Esophagus squamous epithelium (tissue), 5 donors: ENCODE results near the gene PBRM1. TPM values are rescaled to one million over a fixed set of nuclear protein-coding genes. Genes with fewer than 3 reads are reported as not detected.

Experiments
- DNase-seq: peaks from one replicate; lab custom pipeline; 2025; lab: John Stamatoyannopoulos, UW
- H3K27ac ChIP-seq, 4 donors: fragments of 200-600 bp; sonication (generic); one replicate each; pipeline ENCODE4 v1.5.1; 2016 to 2019; ENCODE audit warnings: mild to moderate bottlenecking in 1 of 4
- H3K27me3 ChIP-seq, 4 donors: fragments of 200-600 bp; sonication (generic); 1 replicate in 3 of 4; 2 replicates in 1 of 4; pipeline versions ENCODE4 v1.5.1 to v1.6.0; 2017 to 2021; ENCODE audit warnings: antibody characterized with exemption in 1 of 4
- H3K36me3 ChIP-seq, 3 donors: fragments of 200-600 bp; sonication (generic); one replicate each; pipeline ENCODE4 v1.5.1; 2016 to 2019
- H3K4me1 ChIP-seq, 3 donors: fragments of 200-600 bp; sonication (generic); one replicate each; pipeline ENCODE4 v1.5.1; 2017 to 2019
- H3K4me3 ChIP-seq, 4 donors: fragments of 200-600 bp; sonication (generic); 1 replicate in 3 of 4; 2 replicates in 1 of 4; pipeline ENCODE4 v1.5.1; 2016 to 2019; ENCODE audit warnings: mild to moderate bottlenecking in 2 of 4, moderate library complexity in 1 of 4
- H3K9me3 ChIP-seq, 3 donors: fragments of 200-600 bp; sonication (generic); one replicate each; pipeline ENCODE4 v1.5.1; 2016 to 2019
- POLR2A ChIP-seq, 4 donors: fragments of 450-650 bp; IDR thresholded peaks; one replicate each; pipeline ENCODE4 v1.6.1; 2017; ENCODE audit warnings: antibody characterized with exemption in 4 of 4, mild to moderate bottlenecking in 4 of 4, moderate library complexity in 3 of 4
- WGBS, 2 donors: methylation state at CpG; one replicate each; pipeline ENCODE4 v1.1.5; 2018; 5-methylcytosine and 5-hydroxymethylcytosine counted together
- intact Hi-C: fragments of 100-400 bp; cut with DNase I; formaldehyde crosslinking; loops from one replicate; pipeline ENCODE4 v1.15.0; 2022
- total RNA-seq, 4 donors: library from RNA; depleted of rRNA; stranded (reverse); fragments of >200 nt; gene quantifications; one replicate each; pipeline ENCODE4 v1.1.0, GENCODE V29; 2016
- TF ChIP-seq, protein P1 (sequence below), 6 experiments: fragments of 450-650 bp in 4 of 6; fragments of 200-600 bp in 2 of 6; sonication (generic) in 2 of 6; IDR thresholded peaks; one replicate each; pipeline ENCODE4 v1.5.1; 2016 to 2019; ENCODE audit warnings: antibody characterized with exemption in 6 of 6, mild to moderate bottlenecking in 4 of 6, moderate library complexity in 4 of 6
- donor health status: DM: yes; HTN: yes; CAD: no.

PBRM1 gene
- total RNA-seq, 4 donors from 2014 or later: 34.0 to 76.4 (median 63.7) TPM

- Histone ChIP-seq H3K27ac (no peak overlapping the region), H3K4me3 (no peak overlapping the region), H3K27me3 (no peaks in the 10 kb centered on the region), H3K4me1 (no peaks in the 10 kb centered on the region), H3K9me3 (peaks cover 0 to 8% (median 0%) of the 10 kb centered on the region in 3 donors), H3K36me3 (peaks cover 10 to 94% (median 13%) of the 10 kb centered on the region in 3 donors)
- no peak for TF ChIP-seq POLR2A (IDR thresholded peaks at IDR 0.05)
- no peak for DNase-seq
- intact Hi-C loops: no loop called here
These were observed 85.5 kb downstream of the PBRM1 start for GRCh38 chr3:52600258-52600657.

GRCh38 chr3:52596658-52597265 is 89.0 kb downstream of the PBRM1 start:
- Histone ChIP-seq H3K27me3 (no peaks in the 10 kb centered on the region), H3K36me3 (peaks cover 5 to 69% (median 14%) of the 10 kb centered on the region in 3 donors), H3K4me1 (no peaks in the 10 kb centered on the region), H3K4me3 (no peak overlapping the region), H3K9me3 (peaks cover 0 to 8% (median 0%) of the 10 kb centered on the region in 3 donors), H3K27ac (no peak overlapping the region)
- WGBS, 2 donors: 100% methylated on average over 3 of the region's 4 CpGs
- TF ChIP-seq, protein P1, sequence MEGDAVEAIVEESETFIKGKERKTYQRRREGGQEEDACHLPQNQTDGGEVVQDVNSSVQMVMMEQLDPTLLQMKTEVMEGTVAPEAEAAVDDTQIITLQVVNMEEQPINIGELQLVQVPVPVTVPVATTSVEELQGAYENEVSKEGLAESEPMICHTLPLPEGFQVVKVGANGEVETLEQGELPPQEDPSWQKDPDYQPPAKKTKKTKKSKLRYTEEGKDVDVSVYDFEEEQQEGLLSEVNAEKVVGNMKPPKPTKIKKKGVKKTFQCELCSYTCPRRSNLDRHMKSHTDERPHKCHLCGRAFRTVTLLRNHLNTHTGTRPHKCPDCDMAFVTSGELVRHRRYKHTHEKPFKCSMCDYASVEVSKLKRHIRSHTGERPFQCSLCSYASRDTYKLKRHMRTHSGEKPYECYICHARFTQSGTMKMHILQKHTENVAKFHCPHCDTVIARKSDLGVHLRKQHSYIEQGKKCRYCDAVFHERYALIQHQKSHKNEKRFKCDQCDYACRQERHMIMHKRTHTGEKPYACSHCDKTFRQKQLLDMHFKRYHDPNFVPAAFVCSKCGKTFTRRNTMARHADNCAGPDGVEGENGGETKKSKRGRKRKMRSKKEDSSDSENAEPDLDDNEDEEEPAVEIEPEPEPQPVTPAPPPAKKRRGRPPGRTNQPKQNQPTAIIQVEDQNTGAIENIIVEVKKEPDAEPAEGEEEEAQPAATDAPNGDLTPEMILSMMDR (IDR thresholded peaks at IDR 0.05): no peak
- TF ChIP-seq POLR2A (IDR thresholded peaks at IDR 0.05): no peak
- intact Hi-C loops: no loop called here
- DNase-seq: no peak

DNA sequence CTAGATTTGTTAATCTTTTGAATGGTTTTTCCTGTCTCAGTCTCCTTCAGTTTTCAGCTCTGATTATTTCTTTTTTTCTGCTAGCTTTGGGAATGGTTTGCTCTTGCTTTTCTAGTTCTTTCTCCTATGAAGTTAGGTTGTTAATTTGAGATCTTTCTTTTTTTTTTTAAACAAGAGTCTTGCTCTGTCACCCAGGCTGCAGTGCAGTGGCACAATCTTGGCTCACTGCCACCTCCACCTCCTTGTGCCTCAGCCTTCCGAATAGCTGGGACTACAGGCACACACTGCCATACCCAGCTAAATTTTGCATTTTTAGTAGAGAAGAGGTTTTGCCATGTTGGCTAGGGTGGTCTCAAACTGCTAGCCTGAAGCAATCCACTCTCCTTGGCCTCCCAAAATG is 92.6 kb downstream of the PBRM1 start:
- 77 to 89% methylated on average over 1 of the region's 1 CpG for WGBS, 2 donors

DNA sequence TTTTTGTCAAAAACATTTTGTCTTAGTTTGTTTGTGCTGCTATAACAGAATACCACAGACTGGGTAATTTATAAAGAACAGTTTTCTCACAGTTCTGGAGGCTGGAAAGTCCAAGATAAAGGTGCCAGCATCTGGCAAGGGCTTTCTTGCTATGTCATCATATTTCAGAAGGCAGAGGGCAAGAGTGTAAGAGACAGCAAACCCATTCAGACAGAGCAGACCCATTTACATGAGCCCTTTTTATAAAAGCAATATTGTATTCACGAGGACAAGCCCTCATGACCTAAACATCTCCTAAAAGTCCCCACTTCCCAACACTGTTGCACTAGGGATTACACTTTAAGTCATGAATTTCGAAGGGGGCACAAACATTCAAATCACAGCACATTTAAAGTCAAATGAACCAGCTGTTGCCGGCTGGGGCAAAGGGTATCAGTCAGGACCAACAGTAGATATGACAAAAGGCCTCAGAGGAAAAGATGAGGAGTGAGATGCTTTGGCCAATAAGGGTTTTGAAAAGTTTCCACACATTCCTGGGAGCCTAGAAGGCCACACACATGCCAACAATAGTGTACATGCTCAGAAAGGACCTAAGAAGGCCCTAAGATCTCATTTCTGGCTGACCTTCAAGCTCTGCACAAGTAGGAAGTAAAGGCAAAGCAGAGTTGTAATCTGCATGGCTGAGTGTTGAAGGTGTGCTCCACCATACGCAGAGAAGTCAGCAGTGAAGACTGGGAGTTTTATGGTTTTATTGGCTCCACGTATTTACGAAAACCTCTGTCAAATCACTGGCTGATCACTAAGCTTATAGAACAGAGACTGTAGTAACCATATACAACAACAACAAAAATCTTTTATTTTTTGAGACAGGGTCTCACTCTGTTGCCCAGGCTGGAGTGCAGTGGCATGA is 111.4 kb downstream of the PBRM1 start:
- H3K27me3 ChIP-seq: no peaks in the 10 kb centered on the region
- no peak for DNase-seq
- H3K4me3 ChIP-seq: no peak overlapping the region
- H3K36me3 ChIP-seq: peaks cover 0 to 81% (median 14%) of the 10 kb centered on the region in 3 donors
- TF ChIP-seq, protein P1 (IDR thresholded peaks at IDR 0.05): no peak
- TF ChIP-seq POLR2A (IDR thresholded peaks at IDR 0.05): no peak
- WGBS, 2 donors: 91 to 94% methylated on average over 6 of the region's 6 CpGs
- no peaks in the 10 kb centered on the region for H3K9me3 ChIP-seq
- no peaks in the 10 kb centered on the region for H3K4me1 ChIP-seq
- intact Hi-C loops: no loop called here
- H3K27ac ChIP-seq: no peak overlapping the region

More for the DNA sequence above, 92.6 kb downstream of the PBRM1 start:
- no peak for DNase-seq
- intact Hi-C loops: no loop called here
- Histone ChIP-seq H3K27ac (no peak overlapping the region), H3K4me1 (no peaks in the 10 kb centered on the region), H3K36me3 (peaks cover 0 to 52% (median 13%) of the 10 kb centered on the region in 3 donors), H3K4me3 (no peak overlapping the region), H3K9me3 (no peaks in the 10 kb centered on the region), H3K27me3 (no peaks in the 10 kb centered on the region)
- TF ChIP-seq, protein P1 (IDR thresholded peaks at IDR 0.05): no peak
- TF ChIP-seq POLR2A (IDR thresholded peaks at IDR 0.05): no peak

DNA sequence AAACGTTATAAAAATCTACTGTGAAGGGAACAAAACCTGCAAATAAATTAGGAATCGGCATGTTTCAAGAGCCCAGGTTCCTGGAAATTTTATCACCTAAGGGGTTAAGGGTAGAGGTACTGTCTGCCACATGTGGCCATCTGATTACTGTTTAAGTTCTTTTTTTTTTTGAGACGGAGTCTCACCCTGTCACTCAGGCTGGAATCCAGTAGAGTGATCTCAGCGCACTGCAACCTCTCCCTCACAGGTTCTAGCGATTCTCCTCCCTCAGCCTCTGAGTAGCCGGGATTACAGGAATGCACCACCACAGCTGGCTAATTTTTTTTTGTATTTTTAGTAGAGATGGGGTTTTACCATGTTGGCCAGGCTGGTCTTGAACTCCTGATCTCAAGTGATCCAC is 113.5 kb downstream of the PBRM1 start:
- Histone ChIP-seq H3K27ac (no peak overlapping the region), H3K36me3 (peaks cover 0 to 75% (median 3%) of the 10 kb centered on the region in 3 donors), H3K27me3 (no peaks in the 10 kb centered on the region), H3K4me3 (no peak overlapping the region), H3K4me1 (no peaks in the 10 kb centered on the region), H3K9me3 (no peaks in the 10 kb centered on the region)
- no peak for DNase-seq
- intact Hi-C loops: no loop called here
- 72 to 75% methylated on average over 6 of the region's 6 CpGs for WGBS, 2 donors
- TF ChIP-seq, protein P1 (IDR thresholded peaks at IDR 0.05): no peak
- TF ChIP-seq POLR2A (IDR thresholded peaks at IDR 0.05): no peak
